SH-SY5Y (cell line): ENCODE data around the gene DEFB129.

Experiments used
- GATA2 ChIP-seq: IDR thresholded peaks from 2 replicates; pipeline ENCODE4 v1.6.1; 2011; ENCODE audit warnings: mild to moderate bottlenecking, low read depth, low read length
- GATA3 ChIP-seq: IDR thresholded peaks from 2 replicates; pipeline ENCODE4 v1.6.1; 2011; ENCODE audit warnings: low read depth, mild to moderate bottlenecking, low read length, moderate library complexity

- TF ChIP-seq GATA3 (no peak), GATA2 (no peak)
Measured at GRCh38 chr20:215796-216195, 11.3 kb upstream of the DEFB129 start.
